8988T (cell line): Measurements from ENCODE around the gene GTF2A2.
"Not testable (repeated sequence)": the region's sequence is repeated elsewhere in the genome, so short reads cannot be mapped to it uniquely, and the experiment has no call there.

ENCODE experiments used
- DNase-seq: peaks from one replicate; pipeline ENCODE4 v3.0.0; 2011

GTF2A2 gene, protein sequence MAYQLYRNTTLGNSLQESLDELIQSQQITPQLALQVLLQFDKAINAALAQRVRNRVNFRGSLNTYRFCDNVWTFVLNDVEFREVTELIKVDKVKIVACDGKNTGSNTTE

DNA sequence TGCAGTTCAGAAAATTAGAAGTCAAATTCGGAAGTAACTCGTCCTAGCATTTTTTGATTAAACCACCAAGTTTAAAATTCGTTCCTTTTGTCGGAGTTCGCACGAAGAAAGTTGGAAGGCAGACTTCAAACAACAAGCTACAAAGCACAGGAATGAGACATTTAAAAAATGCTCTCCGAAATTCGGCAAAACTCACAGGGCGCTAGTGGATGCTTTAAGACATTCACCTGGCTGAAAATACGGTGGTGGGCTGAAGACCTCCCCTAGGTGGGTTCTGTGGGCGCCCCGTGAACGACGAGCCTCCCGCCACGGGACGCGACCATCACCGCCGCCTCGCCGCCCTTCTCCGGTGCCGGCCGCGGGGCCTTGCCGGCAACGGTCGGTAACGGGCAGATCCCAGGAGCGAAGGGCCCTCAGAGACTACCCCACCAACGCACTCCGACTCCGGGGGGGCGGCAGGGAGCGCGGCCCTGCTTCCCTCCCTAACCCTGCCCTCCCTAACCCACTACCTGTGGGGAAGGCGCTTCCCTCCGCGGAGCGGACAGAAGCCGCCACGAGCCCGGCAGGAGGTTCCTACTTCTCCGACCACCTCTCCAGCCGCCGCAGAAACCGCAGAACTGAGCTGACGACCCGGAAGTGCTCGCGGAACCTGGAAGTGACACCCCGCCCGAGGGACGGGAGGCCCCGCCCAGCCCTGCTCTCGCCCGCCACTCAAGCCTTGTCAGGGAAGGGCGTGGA lies at the start of gene GTF2A2:
TSS of gene GTF2A2 (minus strand) at position 619 of the 738 bp plus-strand sequence. CDS start 5,238 bp downstream, outside the sequence.
- peak; percentile 73 for DNase-seq

DNA sequence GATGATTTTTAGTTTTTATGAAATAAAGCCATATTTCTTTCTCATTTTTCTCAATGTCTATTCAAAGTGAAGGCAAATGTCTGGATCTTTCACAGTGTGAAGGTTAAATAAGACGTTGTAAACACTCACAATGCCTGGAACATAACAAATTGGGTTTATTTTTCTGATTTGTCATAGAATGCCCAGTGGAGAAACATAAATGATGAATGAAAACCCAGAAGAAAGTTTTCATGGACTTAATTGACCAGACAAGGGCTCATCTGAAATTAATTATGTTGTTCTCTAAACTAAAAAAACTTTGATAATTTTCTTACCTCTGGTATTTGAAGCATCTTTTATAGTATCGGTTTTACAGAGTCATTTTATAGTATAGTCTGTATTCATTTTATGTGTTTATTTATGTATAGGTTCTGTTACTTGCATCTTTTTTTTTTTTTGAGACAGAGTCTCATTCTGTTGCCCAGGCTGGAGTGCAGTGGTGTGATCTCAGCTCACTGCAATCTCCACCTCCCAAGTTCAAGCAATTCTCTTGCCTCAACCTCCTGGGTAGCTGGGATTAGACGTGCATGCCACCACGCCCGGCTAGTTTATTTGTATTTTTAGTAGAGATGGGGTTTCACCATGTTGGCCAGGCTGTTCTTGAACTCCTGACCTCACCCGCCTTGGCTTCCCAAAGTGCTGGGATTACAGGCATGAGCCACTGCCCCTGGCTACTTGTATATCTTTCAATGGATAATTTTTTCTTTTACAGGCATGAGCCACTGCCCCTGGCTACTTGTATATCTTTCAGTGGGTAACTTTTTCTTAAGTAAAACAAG lies 46.9 kb upstream of the GTF2A2 start:
- no peak for DNase-seq

DNA sequence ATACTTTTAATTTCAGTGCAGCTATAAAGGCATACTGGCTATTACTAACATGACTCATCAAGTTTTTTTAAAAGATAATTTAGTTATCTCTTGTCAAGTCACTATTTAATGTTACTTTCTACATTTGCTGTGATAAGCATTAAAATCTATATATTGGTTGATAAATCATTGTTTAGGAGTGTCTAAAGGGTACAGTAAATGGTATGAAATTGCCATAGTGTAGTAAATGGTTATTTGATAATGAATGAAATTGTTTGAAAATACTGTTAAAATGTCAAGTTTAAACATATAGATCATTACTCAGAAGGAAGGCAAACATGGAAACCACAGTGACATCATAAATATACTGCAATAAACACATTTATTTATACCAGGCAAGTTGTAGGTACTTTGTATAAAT lies 45.0 kb upstream of the GTF2A2 start:
- no peak for DNase-seq

DNA sequence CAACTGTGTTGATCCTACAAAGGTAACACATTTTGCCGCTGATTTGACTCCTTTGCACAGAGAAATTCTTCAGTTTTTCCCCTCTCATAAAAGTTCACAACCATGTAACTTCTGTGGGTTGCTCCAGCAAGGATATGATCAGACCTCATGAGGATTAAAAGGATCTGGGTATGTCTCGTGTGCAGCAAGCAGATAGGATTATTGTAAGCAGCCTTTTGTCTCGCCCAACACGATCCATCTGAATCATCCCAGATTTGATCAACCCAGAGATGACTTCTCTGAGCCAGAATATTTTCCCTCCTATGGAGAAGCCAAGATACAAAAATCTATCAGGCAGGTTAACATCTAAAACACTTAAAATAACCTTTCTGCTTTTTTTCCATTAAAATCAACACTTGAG lies 44.6 kb upstream of the GTF2A2 start:
- no peak for DNase-seq

DNA sequence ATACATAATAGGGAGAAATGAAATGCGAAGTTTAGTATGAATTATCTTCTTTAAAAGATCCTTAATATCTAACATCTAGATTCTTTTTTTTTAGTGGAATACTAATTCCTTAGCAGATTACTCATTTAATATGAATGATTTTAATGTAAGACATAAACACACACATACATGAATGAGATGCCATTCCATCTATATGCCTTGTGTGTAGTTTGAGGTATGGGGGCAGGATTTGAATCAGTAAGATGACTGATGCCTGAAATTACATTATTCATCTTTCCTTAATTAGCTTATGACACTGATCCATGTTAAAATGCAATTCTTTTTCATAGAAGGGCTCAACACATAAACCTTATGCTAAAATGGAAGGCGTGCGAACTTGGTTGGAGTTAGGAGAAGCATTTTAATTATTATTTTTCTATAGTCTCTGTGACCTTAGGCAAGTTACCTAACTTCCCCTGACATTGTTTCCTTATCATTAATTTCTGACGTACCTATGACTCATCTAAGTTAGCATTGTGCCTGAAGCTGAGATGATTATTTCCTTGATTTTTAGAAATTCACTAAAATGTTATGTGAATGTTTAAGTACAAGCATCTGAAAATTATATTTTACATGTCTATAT lies 42.6 kb upstream of the GTF2A2 start:
- DNase-seq: no peak

DNA sequence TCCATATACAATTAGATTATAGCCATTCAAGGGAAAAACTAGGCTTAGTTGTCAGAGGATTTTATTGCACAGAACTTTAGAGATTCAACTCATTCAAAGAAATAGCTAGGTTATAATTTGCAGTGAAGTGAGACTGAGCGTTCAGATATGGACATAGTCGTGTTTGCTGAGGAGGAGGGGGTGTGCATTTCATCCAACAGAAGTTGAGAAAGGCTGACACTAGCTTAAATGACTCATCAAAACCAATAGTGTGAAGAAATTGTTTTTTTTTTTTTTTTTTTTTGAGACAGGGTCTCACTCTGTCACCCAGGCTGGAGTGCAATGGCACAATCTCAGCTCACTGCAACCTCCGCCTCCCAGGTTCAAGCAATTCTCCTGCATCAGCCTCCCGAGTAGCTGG lies 40.8 kb upstream of the GTF2A2 start:
- not testable (repeated sequence) for DNase-seq

DNA sequence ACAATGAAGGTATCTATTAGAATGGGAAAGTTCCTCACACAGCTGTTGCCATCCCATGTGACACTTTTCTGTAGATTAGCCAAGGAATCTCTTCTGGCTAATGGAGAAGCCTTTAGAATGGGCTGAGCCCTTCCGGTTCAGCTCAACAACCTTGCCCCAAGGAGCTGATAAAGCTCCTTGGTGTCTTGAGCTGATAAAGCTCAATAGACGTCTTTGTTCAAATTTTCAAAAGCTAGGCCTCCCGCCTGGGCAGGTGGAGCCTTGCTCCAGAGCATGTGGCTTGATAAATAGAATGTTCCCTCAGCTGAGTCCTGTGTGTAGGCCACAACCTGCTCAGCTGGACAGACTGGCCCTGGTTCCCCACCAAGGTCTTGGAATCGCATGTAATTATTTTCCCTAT lies 39.0 kb upstream of the GTF2A2 start:
- DNase-seq: no peak

DNA sequence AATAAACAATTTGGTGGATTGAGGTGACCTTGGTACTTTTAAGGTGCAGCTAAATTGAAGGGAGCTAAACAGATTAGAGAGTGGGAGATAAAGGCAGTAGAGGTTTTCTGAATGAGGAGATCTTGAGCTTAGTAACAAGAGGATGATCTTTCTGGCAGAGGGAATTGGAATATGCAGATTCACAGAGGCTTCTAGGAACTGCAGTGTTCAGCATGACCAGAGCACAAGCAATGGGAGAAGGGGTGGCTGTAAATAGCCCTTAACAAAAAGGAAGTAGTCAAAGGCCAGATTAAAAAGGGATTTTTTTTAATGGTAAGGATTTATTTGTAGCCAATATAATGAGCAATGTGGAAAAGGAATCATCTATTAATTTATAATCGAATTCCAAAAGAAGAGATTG lies 37.5 kb upstream of the GTF2A2 start:
- no peak for DNase-seq

DNA sequence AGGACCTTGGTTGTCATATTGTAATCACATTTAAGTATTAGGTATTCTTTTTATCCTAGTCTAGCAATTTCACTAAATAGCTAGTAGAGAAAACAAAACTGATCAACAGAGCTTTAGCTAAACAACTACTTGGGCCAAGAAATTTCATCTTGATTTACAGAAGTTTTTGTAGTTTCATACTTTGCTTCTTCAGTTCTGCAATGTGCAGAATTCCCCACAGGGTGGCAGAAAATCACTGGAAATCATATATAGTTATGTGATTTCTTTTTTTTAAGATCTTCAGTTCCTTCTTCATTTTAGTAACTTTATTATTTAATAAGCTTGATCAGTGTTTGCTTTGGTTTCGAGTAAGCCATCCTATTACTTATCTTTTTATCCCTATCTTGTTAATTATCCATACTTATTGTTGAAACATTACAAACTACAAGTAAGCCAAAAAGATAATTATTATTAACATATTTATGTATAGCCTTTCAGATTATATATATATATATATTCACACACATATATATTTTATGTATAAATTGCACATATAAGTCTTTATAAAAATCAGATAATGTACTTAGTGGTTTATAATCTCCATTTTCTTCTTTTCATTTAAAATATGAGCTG lies 34.0 kb upstream of the GTF2A2 start:
- DNase-seq: no peak

DNA sequence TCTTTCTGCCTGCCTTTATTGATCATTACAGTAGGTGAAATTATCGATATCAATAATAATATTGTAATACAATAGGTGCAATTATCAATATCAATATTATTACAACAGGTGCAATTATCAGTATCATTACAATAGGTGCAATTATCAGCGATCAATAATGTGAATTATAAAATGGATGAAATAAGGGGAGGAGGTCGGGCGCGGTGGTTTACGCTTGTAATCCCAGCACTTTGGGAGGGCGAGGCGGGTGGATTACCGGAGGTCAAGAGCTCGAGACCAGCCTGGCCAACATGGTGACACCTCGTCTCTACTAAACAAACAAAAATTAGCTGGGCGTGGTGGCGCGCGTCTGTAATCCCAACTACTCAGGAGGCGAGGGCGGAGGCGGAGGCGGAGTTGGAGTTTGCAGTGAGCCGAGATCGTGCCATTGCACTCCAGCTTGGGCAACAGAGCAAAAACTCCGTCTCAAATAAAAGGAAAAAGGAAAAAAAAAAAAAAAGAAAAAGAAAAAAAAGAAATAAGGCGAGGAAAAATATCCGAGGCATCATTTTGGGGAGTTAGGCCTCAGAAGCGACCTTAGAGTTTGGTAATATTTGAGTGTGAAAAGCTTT lies 32.4 kb upstream of the GTF2A2 start:
- DNase-seq: no peak

DNA sequence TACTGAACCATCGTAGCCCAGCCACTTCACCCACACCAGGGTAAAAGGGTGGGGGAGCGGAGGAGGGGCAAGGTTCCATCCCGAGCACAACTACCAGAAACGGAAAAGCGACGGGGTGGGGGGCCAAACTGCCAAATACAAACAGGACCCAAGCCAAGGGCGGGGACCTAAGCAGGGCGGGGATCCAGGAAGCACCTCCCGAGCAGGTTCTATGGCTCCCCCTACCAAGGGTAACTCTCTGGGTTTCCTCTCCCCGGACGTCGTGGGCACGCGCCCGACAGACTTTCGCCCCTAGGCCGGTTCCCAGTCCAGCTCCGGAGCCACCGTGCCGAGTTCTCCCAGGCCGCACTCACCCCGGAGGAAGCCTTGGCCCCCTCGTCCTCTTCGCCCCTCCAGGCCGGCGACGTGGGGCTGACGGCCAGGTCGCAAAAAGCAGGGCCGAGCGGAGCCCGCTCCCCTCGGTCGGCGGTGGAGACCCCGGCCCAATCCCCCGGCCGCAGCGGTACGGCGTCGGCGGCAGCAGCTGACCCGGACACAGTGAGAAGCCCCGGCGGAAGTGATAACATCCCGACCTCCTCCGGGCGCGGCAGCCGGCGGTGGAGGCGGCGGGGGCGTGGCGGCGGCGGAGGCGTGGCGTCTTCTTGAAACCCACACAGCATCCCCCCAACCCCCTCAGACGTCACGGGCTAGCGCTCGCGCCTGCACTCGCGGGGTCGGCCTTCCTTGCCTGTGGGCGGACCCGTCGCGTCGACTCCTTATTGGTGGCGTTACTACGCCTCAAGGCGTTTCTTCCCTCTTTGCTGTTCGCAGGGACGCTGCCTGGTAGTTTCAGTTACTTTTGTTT lies 31.7 kb upstream of the GTF2A2 start, which contains the start of gene BNIP2:
TSS of gene BNIP2 (minus strand) at position 539 of the 844 bp plus-strand sequence. CDS start 6,863 bp downstream, outside the sequence.
- DNase-seq: peak; percentile 49

DNA sequence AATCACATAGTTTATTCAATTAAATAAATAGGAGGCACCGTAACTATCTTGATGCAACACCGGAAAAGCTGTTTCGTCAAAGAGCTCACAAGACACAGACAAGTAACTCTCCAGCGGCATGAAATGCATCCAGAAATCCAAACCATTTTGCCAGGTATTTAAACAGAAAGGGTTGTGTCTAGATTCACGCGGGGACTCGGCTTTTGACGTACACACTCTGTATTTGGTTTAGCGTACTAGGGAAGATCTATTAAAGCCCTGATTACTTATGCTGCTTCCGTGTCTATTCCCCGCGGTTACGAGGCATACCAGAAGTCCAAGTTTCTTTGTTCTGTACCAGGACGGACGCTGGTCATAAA lies 31.1 kb upstream of the GTF2A2 start:
- no peak for DNase-seq

DNA sequence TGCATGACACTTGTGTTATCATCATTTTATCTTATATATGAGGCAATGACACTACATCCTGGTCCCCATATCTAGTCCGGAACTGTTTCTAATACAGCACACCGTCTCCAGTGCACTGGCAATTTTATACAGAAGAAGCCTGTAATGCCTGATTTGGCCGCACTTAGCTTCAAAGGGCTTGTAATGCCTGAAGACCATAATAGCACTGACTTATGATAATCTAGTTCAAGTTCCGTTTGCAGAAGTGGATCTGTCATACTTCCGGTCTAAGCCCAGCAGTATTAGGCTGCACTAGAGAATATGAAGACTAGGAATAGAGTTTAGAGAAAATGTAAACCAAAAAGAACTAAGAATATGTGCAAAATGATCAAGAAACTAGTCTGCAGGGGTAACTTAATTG lies 30.5 kb upstream of the GTF2A2 start:
- DNase-seq: no peak

DNA sequence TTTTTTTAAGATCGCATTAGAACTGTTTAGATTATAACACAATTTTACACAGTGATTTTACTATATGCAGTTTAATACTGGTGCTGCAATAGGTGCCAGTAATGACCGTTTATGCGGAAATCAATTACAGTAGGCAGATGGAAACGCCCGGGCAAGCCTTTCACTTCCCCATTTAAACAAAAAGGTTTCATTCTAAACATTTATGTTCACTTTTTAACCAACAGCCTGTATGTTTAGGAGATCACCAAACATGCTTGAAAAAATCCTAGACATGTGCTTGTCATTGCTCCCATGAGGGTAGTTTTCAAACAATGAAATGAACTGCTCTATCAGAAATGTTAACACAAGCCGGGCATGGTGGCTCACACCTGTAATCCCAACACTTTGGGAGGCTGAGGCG lies 29.1 kb upstream of the GTF2A2 start:
- DNase-seq: no peak

DNA sequence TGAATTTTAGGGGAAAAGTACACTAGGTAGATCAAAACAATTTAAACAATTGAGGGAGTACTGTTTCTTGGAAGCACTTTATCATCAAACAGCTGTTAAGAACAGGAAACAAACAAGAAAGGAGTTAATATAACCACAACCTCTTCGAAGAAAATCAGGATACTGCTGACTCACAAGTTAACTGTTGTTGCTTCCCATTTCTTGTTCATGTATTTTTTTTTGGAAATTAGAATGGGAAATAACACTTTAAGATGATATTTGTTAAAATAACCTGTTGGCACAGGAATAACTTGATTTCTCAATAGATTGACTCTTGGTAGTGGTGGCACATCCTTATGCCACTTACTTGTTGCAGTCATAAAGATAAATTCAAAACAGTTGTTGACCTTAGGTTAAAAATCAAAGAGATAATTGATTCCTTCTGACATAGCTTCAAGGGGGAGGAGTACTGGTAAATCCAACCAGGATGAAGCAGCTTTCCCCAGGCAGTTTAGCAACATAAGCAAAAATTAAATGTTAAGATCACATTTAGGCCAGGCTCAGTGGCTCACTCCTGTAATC lies 28.5 kb upstream of the GTF2A2 start:
- DNase-seq: no peak

DNA sequence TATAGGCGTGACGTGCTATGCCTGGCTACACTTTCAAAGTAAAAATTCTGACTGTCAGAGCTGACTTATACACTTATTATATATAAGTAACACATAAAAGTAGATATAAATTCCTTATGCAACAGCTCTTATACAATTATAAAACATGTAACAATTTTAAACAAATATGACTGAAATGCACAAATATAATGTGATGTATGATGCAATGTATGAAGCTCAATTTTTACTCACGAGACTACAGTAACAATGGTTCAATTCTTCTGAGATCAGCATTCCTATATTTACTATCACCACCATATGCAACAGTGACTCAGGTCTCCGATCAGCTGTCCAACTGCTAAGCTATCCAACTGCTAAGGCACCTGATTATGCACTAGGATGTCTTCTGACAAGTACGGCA lies 23.6 kb upstream of the GTF2A2 start:
- no peak for DNase-seq

DNA sequence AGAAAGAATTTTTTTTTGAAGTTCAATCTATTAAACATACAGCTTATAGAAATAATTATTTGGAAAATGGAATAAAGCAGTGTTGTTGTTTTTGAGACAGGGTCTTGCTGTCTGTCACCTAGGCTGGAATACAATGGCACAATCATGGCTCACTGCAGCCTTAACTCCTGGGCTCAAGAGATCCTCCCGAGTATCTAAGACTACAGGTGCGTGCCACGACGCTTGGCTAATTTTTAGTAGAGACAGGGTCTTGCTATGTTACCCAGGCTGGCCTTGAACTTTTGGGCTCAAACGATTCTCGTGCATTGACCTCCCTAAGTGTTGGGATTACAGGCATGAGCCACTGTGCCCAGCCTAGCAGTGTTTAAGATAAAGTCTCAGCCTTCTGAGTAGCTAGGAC lies 23.0 kb upstream of the GTF2A2 start:
- no peak for DNase-seq

DNA sequence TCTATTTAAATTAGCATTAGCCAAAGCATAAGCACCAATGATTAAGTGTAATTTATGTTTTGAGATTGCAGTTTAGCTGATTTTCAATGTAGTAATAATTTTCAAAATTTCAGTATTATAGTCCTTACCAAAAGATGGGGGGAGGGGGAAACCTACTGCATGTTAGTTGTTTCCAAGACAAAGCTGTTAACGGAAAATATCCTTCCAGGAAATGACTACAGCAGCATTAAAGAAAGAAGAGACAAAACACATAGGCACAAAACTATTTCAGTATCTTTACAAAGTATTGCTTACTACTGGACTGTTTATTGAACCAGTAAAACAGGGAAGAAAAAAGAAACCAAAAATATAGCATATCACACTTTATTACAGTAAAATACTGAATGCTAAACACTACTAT lies 21.3 kb upstream of the GTF2A2 start:
- DNase-seq: no peak

DNA sequence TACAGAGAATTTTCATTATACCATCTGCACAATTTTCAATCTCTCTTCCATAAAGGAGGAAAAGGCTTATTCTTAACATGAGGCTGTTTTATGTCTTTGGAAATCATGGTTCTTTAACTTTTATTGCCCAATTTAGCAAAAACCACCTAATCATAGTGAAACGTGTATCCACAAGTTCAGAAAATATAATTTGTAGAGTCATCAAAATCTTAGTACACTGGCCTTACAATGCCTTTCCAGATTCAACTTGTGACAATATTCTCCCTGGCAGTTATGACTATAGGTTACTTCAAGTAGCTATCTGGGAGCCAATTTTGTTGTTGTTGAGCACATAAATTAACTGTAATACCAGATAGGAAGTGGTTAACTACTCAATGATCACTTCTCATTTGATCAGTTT lies 20.9 kb upstream of the GTF2A2 start:
- DNase-seq: no peak

DNA sequence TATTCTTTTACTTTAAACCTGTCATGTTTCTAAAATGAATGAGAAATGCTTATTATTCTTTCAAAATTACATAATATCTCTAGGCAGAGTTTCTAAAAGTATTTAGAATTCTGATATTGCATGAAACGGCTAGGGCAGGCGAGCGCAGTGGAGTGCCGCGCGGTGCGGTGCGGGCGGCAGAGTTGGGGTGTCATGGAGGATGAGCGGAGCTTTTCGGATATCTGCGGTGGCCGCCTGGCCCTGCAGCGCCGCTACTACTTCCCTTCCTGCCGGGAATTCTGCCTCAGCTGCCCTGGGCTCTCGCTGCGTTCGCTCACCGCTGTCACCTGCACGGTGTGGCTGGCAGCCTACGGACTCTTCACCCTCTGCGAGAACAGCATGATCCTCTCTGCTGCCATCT lies 19.2 kb upstream of the GTF2A2 start:
- DNase-seq: no peak

DNA sequence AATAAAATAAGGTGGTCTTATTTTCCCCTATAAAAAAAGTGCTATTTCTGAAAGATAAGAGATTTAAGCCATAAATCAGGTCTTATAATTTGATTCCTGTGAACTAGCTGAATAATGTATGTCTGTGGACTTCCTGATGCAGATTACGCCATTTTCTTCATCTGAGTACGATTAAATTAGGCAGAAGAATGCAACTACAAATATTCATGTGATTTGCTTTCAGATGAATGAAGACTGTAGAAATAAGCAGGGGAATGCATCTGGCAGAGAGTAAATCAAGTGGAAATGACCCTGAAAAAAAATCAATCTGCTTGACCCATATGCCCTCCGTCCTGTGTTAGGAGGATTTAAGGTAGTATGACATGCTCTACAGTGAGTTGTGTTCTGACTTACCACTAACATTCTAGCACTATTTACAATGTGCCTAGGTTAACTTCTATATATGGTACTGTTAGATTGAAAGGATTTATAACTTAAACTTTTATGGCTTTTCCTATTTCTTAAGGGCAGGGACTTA lies 17.1 kb upstream of the GTF2A2 start:
- no peak for DNase-seq
